ENCODE results near the gene PPT2.
A peak's percentile ranks its signal among the peaks of the same experiment; 100 is the strongest.

DNA sequence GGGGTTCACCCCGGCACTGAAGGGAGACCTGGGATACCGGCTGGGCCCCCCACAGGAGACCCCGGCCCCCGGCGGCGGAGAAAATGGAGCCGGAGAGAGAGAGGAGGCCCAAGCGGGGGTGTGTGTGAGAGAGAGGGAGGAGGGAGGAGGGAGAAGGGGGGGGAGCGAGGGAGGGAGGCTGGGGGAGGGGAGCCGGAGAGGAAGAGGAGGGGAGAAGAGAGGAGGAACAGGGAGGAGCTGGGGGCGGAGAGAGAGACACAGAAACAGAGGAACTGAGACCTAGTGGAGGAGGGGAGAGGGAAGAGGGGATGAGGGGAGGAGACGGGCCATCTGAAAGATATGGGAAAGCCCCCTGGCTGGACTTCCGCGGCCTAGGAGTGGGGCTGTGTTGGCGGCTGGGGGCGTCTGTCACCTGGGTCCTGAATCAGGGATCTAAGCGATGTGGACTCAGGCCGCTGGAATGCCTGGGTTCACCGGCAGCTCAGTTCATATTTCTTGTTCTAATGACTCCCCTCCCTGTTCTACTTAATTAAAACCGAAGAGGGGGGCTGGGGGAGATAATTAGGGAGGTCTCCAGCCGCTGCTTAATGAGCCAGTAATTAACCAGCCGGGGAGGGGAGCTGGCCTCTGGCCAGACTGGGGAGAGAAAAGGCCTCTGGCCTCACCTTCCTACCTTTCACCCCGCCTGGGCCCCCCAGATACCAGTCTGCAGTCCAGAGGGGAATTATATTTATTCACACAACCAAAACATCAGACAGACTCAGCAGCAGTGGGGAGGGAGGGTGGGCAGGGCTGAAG lies 36.3 kb downstream of the PPT2 start, which contains the start of gene PBX2:
- TF ChIP-seq, protein P1, sequence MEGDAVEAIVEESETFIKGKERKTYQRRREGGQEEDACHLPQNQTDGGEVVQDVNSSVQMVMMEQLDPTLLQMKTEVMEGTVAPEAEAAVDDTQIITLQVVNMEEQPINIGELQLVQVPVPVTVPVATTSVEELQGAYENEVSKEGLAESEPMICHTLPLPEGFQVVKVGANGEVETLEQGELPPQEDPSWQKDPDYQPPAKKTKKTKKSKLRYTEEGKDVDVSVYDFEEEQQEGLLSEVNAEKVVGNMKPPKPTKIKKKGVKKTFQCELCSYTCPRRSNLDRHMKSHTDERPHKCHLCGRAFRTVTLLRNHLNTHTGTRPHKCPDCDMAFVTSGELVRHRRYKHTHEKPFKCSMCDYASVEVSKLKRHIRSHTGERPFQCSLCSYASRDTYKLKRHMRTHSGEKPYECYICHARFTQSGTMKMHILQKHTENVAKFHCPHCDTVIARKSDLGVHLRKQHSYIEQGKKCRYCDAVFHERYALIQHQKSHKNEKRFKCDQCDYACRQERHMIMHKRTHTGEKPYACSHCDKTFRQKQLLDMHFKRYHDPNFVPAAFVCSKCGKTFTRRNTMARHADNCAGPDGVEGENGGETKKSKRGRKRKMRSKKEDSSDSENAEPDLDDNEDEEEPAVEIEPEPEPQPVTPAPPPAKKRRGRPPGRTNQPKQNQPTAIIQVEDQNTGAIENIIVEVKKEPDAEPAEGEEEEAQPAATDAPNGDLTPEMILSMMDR (IDR thresholded peaks at IDR 0.05), result no peak
- peak in 1 of 2 donors; percentile 86 for TF ChIP-seq POLR2A (IDR thresholded peaks at IDR 0.05)

Measured in thyroid gland (tissue), 4 donors.